Hepatocyte (in vitro differentiated cells): ENCODE data around the gene LPAR6. TPM values are rescaled to one million over a fixed set of nuclear protein-coding genes. Genes with fewer than 3 reads are reported as not detected.

Source experiments
- DNase-seq: peaks from one replicate; pipeline ENCODE4 v3.0.0-alpha.2; 2016; ENCODE audit warnings: low spot score
- H2AFZ ChIP-seq: fragments of 200-600 bp; sonication (generic); 2 replicates; pipeline ENCODE4 v1.6.0; 2016; ENCODE audit warnings: antibody characterized with exemption, mild to moderate bottlenecking
- H3K27ac ChIP-seq: fragments of 200-600 bp; sonication (generic); 2 replicates; pipeline ENCODE4 v1.5.1; 2016; ENCODE audit warnings: mild to moderate bottlenecking
- H3K27me3 ChIP-seq: fragments of 200-600 bp; sonication (generic); 2 replicates; pipeline ENCODE4 v1.6.1; 2016
- H3K36me3 ChIP-seq: fragments of 200-600 bp; sonication (generic); replicated peaks from 2 replicates; pipeline ENCODE4 v1.5.1; 2016; ENCODE audit warnings: low read depth; ENCODE audit not compliant: insufficient read depth
- H3K4me1 ChIP-seq: fragments of 200-600 bp; sonication (generic); 2 replicates; pipeline ENCODE4 v1.5.1; 2016; ENCODE audit warnings: mild to moderate bottlenecking, moderate library complexity; ENCODE audit not compliant: insufficient read depth
- H3K4me2 ChIP-seq: fragments of 200-600 bp; sonication (generic); 2 replicates; pipeline ENCODE4 v1.6.0; 2016
- H3K4me3 ChIP-seq: fragments of 200-600 bp; sonication (generic); 2 replicates; pipeline ENCODE4 v1.5.1; 2016; ENCODE audit warnings: mild to moderate bottlenecking
- H3K79me2 ChIP-seq: fragments of 200-600 bp; sonication (generic); 2 replicates; pipeline ENCODE4 v1.6.0; 2017; ENCODE audit warnings: mild to moderate bottlenecking
- H3K9me2 ChIP-seq: fragments of 200-600 bp; sonication (generic); replicated peaks from 2 replicates; pipeline ENCODE4 v1.6.0; 2017; ENCODE audit warnings: mild to moderate bottlenecking; ENCODE audit not compliant: insufficient read depth
- H3K9me3 ChIP-seq: fragments of 200-600 bp; sonication (generic); 2 replicates; pipeline ENCODE4 v1.5.1; 2016; ENCODE audit warnings: low read depth, mild to moderate bottlenecking
- H4K20me1 ChIP-seq: fragments of 200-600 bp; sonication (generic); 2 replicates; pipeline ENCODE4 v1.6.0; 2016; ENCODE audit warnings: mild to moderate bottlenecking; ENCODE audit not compliant: insufficient read depth, poor library complexity, severe bottlenecking
- EZH2 ChIP-seq: fragments of 200-600 bp; sonication (generic); IDR thresholded peaks from 2 replicates; pipeline ENCODE4 v1.6.1; 2016; ENCODE audit warnings: antibody characterized with exemption, mild to moderate bottlenecking, borderline replicate concordance
- EZH2phosphoT487 ChIP-seq: fragments of 200-600 bp; sonication (generic); IDR thresholded peaks from one replicate; pipeline ENCODE4 v1.6.1; 2018; ENCODE audit warnings: antibody characterized with exemption, mild to moderate bottlenecking, low read depth, moderate library complexity; ENCODE audit not compliant: unreplicated experiment, severe bottlenecking
- WGBS: methylation state at CpG from one replicate; pipeline ENCODE4 v1.1.6; 2016; ENCODE audit warnings: low lambda C conversion rate; ENCODE audit errors: missing lambda C conversion rate; 5-methylcytosine and 5-hydroxymethylcytosine counted together
- polyA plus RNA-seq: library from polyadenylated mRNA; unstranded; fragments of >200 nt; fragmentation: Nextera tagmentation; extraction: Ambion mirVana; gene quantifications from 2 replicates; pipeline ENCODE4 v1.2.1, GENCODE V29; 2016
- total RNA-seq: library from RNA; depleted of rRNA; stranded (reverse); fragments of >200 nt; gene quantifications from 2 replicates; pipeline ENCODE4 v1.2.3, GENCODE V29; 2014
- TF ChIP-seq, protein P1 (sequence below): fragments of 200-600 bp; sonication (generic); IDR thresholded peaks from 2 replicates; pipeline ENCODE4 v1.5.1; 2016; ENCODE audit warnings: antibody characterized with exemption, mild to moderate bottlenecking; ENCODE audit not compliant: poor library complexity

LPAR6 gene
- total and polyA plus RNA-seq, 2 experiments from 2014 or later = 8.2 to 22.8 TPM

GRCh38 chr13:48449656-48450055 lies 36.7 kb upstream of the LPAR6 start:
- TF ChIP-seq EZH2phosphoT487 (no peak), EZH2 (no peak)
- TF ChIP-seq, protein P1, sequence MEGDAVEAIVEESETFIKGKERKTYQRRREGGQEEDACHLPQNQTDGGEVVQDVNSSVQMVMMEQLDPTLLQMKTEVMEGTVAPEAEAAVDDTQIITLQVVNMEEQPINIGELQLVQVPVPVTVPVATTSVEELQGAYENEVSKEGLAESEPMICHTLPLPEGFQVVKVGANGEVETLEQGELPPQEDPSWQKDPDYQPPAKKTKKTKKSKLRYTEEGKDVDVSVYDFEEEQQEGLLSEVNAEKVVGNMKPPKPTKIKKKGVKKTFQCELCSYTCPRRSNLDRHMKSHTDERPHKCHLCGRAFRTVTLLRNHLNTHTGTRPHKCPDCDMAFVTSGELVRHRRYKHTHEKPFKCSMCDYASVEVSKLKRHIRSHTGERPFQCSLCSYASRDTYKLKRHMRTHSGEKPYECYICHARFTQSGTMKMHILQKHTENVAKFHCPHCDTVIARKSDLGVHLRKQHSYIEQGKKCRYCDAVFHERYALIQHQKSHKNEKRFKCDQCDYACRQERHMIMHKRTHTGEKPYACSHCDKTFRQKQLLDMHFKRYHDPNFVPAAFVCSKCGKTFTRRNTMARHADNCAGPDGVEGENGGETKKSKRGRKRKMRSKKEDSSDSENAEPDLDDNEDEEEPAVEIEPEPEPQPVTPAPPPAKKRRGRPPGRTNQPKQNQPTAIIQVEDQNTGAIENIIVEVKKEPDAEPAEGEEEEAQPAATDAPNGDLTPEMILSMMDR = no peak

GRCh38 chr13:48448959-48449614 lies 36.2 kb upstream of the LPAR6 start:
- H3K4me3 ChIP-seq = no peak overlapping the region
- H3K9me2 ChIP-seq = no peaks in the 10 kb centered on the region
- no peaks in the 10 kb centered on the region for H4K20me1 ChIP-seq
- no peak overlapping the region for H2AFZ ChIP-seq
- TF ChIP-seq, protein P1 = no peak
- TF ChIP-seq EZH2phosphoT487 (no peak), EZH2 (no peak)
- H3K9me3 ChIP-seq = peaks cover 10% of the 10 kb centered on the region
- no peaks in the 10 kb centered on the region for H3K36me3 ChIP-seq
- no peak overlapping the region for H3K4me2 ChIP-seq
- H3K27me3 ChIP-seq = no peaks in the 10 kb centered on the region
- WGBS = 75% methylated on average over 6 of the region's 6 CpGs
- no peak for DNase-seq
- peaks cover 17% of the 10 kb centered on the region for H3K79me2 ChIP-seq
- H3K4me1 ChIP-seq = no peaks in the 10 kb centered on the region
- H3K27ac ChIP-seq = no peak overlapping the region

More at GRCh38 chr13:48449656-48450055, 36.7 kb upstream of the LPAR6 start:
- Histone ChIP-seq H3K4me1 (no peaks in the 10 kb centered on the region), H2AFZ (no peak overlapping the region), H3K4me2 (no peak overlapping the region), H3K27ac (no peak overlapping the region), H3K9me3 (peaks cover 10% of the 10 kb centered on the region), H4K20me1 (no peaks in the 10 kb centered on the region), H3K9me2 (no peaks in the 10 kb centered on the region), H3K27me3 (no peaks in the 10 kb centered on the region), H3K79me2 (peaks cover 17% of the 10 kb centered on the region), H3K4me3 (no peak overlapping the region), H3K36me3 (no peaks in the 10 kb centered on the region)
- WGBS = 55% methylated on average over 2 of the region's 2 CpGs
- DNase-seq = no peak

DNA sequence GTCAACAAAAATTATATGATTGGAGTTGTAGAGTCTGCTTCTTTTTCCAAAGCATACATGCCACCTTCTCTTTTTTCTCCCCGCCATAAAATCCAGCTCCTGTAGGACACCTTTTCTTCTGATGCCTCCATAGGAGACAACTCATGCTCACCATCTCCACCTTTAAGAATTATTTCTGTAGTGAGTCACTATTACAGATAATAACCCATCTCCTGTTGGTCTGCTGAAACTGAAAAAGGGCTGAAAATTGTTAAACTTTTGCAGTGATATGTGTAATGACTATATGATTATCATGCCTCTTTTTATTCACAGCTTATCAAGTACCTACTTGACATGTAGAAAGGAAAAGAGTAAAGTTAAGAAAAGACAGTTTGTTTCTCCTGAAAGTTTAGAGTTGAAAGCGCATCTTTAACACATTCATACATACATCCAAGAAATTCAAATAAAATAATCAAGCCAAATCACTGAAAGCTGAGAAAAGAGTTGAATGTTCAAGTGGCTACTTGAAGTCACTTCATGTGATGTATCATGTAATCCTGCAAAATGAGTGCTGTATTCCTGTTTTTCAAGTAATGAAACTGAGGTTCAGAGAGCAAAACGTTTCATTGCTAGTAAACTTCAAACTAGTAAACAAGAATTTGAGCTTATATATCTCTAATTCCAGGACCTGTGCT lies 35.5 kb upstream of the LPAR6 start:
- Histone ChIP-seq H3K27ac (no peak overlapping the region), H3K79me2 (peaks cover 17% of the 10 kb centered on the region), H3K4me3 (no peak overlapping the region), H3K36me3 (no peaks in the 10 kb centered on the region), H4K20me1 (no peaks in the 10 kb centered on the region), H3K4me1 (no peaks in the 10 kb centered on the region), H3K4me2 (no peak overlapping the region), H3K9me2 (no peaks in the 10 kb centered on the region), H3K27me3 (no peaks in the 10 kb centered on the region), H3K9me3 (peaks cover 10% of the 10 kb centered on the region), H2AFZ (no peak overlapping the region)
- no peak for TF ChIP-seq EZH2phosphoT487
- WGBS = 79% methylated on average over 3 of the region's 3 CpGs
- no peak for DNase-seq

DNA sequence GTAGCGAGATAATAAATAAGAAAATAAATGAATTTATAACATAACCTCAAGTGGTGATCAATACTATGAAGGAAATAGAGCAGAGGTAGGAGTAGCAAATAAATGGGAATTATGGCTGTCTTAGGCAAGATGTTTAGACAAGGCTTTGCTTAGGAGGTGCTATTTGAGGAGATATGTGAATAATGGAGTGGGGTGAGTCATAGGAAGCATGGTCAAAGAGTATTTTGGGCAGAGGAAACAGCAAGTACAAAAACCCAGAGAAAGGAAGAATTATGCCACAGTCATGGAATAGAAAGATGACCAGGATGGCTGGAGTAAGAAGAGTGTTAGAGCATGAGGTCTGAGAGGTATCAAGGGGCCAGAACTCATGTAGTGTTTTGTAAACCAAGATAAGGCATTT lies 33.6 kb upstream of the LPAR6 start:
- TF ChIP-seq, protein P1 = no peak
- TF ChIP-seq EZH2phosphoT487 = no peak
- no peak for TF ChIP-seq EZH2
- Histone ChIP-seq H4K20me1 (no peaks in the 10 kb centered on the region), H3K36me3 (no peaks in the 10 kb centered on the region), H3K4me3 (no peak overlapping the region), H3K79me2 (peaks cover 12% of the 10 kb centered on the region), H3K4me1 (no peaks in the 10 kb centered on the region), H2AFZ (no peak overlapping the region), H3K27me3 (no peaks in the 10 kb centered on the region), H3K9me2 (no peaks in the 10 kb centered on the region), H3K9me3 (peaks cover 10% of the 10 kb centered on the region), H3K4me2 (no peak overlapping the region), H3K27ac (no peak overlapping the region)
- DNase-seq = no peak
- 100% methylated on average over 1 of the region's 1 CpG for WGBS
